Panc1 (cell line): ENCODE results near the gene ZNF124. TPM values are rescaled to one million over a fixed set of nuclear protein-coding genes. Genes with fewer than 3 reads are reported as not detected.
A peak's percentile ranks its signal among the peaks of the same experiment; 100 is the strongest.

Experiments used
- ATAC-seq: fragments of 200-7000 bp; cut with Tn5 transposase; 2 replicates; pipeline ENCODE4 v1.9.1; 2020; ENCODE audit warnings: mild to moderate bottlenecking, moderate library complexity
- BruUV-seq: library from RNA; stranded (reverse); fragments of 400-500 nt; replicated peaks from 2 replicates; lab custom pipeline; 2021; lab: Mats Ljungman, UMichigan
- CTCF ChIA-PET: fragments of 300-600 bp; sonication (Branson Sonifier 250); formaldehyde crosslinking; loops from one replicate; lab custom pipeline; 2022; ENCODE audit warnings: antibody characterized with exemption; lab: Charles Lee
- POLR2A ChIA-PET: fragments of 300-600 bp; sonication (Branson Sonifier 250); formaldehyde crosslinking; loops from one replicate; lab custom pipeline; 2022; ENCODE audit warnings: antibody characterized with exemption; lab: Charles Lee
- DNase-seq: peaks from one replicate; pipeline ENCODE4 v3.0.0-alpha.2; 2010; ENCODE audit warnings: low read depth, low spot score
- H3K27ac ChIP-seq: 2 replicates; pipeline ENCODE4 v1.5.1; 2011; ENCODE audit warnings: mild to moderate bottlenecking, low read length, inconsistent platforms
- H3K27me3 ChIP-seq: fragments of 200-500 bp; sonication (Bioruptor generic); 2 replicates; pipeline ENCODE4 v1.6.0; 2014; ENCODE audit warnings: low read length, inconsistent platforms; ENCODE audit not compliant: control insufficient read depth, insufficient read depth
- H3K36me3 ChIP-seq: fragments of 200-500 bp; sonication (Bioruptor generic); 2 replicates; pipeline ENCODE4 v1.5.1; 2014; ENCODE audit warnings: inconsistent platforms, mild to moderate bottlenecking, low read length, moderate library complexity; ENCODE audit not compliant: control insufficient read depth, insufficient read depth
- H3K4me1 ChIP-seq: 2 replicates; pipeline ENCODE4 v1.5.1; 2011; ENCODE audit warnings: inconsistent platforms, mild to moderate bottlenecking, low read length, moderate library complexity; ENCODE audit not compliant: control insufficient read depth, insufficient read depth
- H3K4me3 ChIP-seq, 2 experiments: 2 replicates each; pipeline ENCODE4 v1.5.1; 2011 to 2012; ENCODE audit warnings: low read depth in 2 of 2, low read length in 2 of 2, mild to moderate bottlenecking in 2 of 2, inconsistent platforms in 1 of 2, moderate library complexity in 1 of 2
- H3K9me3 ChIP-seq: fragments of 200-500 bp; sonication (Bioruptor generic); 2 replicates; pipeline ENCODE4 v1.5.1; 2014; ENCODE audit warnings: low read depth, mild to moderate bottlenecking, inconsistent platforms, low read length, moderate library complexity; ENCODE audit not compliant: control insufficient read depth, insufficient read depth
- CTCF ChIP-seq: fragments of 450-650 bp; IDR thresholded peaks from 2 replicates; pipeline ENCODE4 v1.5.1; 2017; ENCODE audit warnings: mild to moderate bottlenecking
- POLR2AphosphoS5 ChIP-seq: IDR thresholded peaks from 2 replicates; pipeline ENCODE4 v1.6.1; 2012; ENCODE audit warnings: mild to moderate bottlenecking, low read depth, low read length, moderate library complexity
- REST ChIP-seq, 2 experiments: IDR thresholded peaks; 2 replicates each; pipeline ENCODE4 v1.6.1; 2011 to 2012; ENCODE audit warnings: low read depth in 2 of 2, control low read depth in 1 of 2, low read length in 1 of 2, mild to moderate bottlenecking in 1 of 2, moderate library complexity in 1 of 2; ENCODE audit not compliant: insufficient read depth in 1 of 2
- SIN3A ChIP-seq: IDR thresholded peaks from 2 replicates; pipeline ENCODE4 v1.6.1; 2012; ENCODE audit warnings: low read depth, mild to moderate bottlenecking, low read length, moderate library complexity, borderline replicate concordance; ENCODE audit not compliant: insufficient read depth
- TCF7L2 ChIP-seq: IDR thresholded peaks from 2 replicates; pipeline ENCODE4 v1.6.1; 2011; ENCODE audit warnings: mild to moderate bottlenecking, low read depth, low read length, inconsistent platforms
- in situ Hi-C: cut with HindIII; loops from 2 replicates; pipeline ENCODE4 v1.10.0; 2016; ENCODE audit warnings: low sequenced_read_pairs, low pct_unique_long_range_greater_than_20kb
- intact Hi-C: fragments of 100-400 bp; cut with micrococcal nuclease; formaldehyde crosslinking; loops from one replicate; pipeline ENCODE4 v1.10.0; 2022; ENCODE audit not compliant: unreplicated experiment
- total RNA-seq: library from RNA; stranded (reverse); gene quantifications from one replicate; pipeline ENCODE4 v1.2.1, GENCODE V29; 2021; ENCODE audit not compliant: unreplicated experiment

ZNF124 gene
- total RNA-seq, 1 experiment from 2014 or later: 18.6 TPM

- no peaks in the 10 kb centered on the region for H3K27me3 ChIP-seq
- ATAC-seq (peak; percentile 1; the same call in 1 of the 2 replicates), DNase-seq (no peak)
- ChIA-PET CTCF (no interaction called here), POLR2A (no interaction called here)
- TF ChIP-seq TCF7L2 (no peak), CTCF (no peak), SIN3A (no peak), POLR2AphosphoS5 (no peak), REST (IDR thresholded peaks at IDR 0.05; ENCODE audit: insufficient read depth in 1 of 2, low read depth in 2 of 2, low read length in 1 of 2) (no peak)
- H3K4me1 ChIP-seq: peaks cover 21% of the 10 kb centered on the region
- H3K9me3 ChIP-seq: no peaks in the 10 kb centered on the region
- intact Hi-C loops: no loop called here
- no TSS peak for BruUV-seq
- no peaks in the 10 kb centered on the region for H3K36me3 ChIP-seq
- peak overlapping the region; percentile 79 for H3K27ac ChIP-seq
- peak overlapping the region; percentile 67 to 72 for H3K4me3 ChIP-seq
- in situ Hi-C loops: no loop called here
These were observed 59.4 kb downstream of the ZNF124 start for GRCh38 chr1:247112479-247112781.

GRCh38 chr1:247111700-247112478 is 59.9 kb downstream of the ZNF124 start:
- Histone ChIP-seq H3K27me3 (no peaks in the 10 kb centered on the region), H3K4me3 (peak overlapping the region; percentile 67 to 72), H3K36me3 (no peaks in the 10 kb centered on the region), H3K4me1 (peaks cover 21% of the 10 kb centered on the region), H3K9me3 (no peaks in the 10 kb centered on the region), H3K27ac (peak overlapping the region; percentile 79)
- POLR2A ChIA-PET: no interaction called here
- CTCF ChIA-PET: no interaction called here
- intact Hi-C loops (no loop called here), in situ Hi-C loops (no loop called here)
- no TSS peak for BruUV-seq
- TF ChIP-seq REST (IDR thresholded peaks at IDR 0.05; ENCODE audit: insufficient read depth in 1 of 2, low read depth in 2 of 2, low read length in 1 of 2): 0 out of 4 replicates have a peak, but pooled peaks of 1 of the 2 experiments have one; percentile 21
- peak; percentile 49 for TF ChIP-seq POLR2AphosphoS5
- TF ChIP-seq SIN3A: no peak; the same call in 1 of the 2 replicates
- DNase-seq: no peak
- ATAC-seq: peak; percentile 94
